AG09309 (cell line): Measurements from ENCODE around the gene NOL6.

ENCODE experiments used
- DNase-seq: peaks from one replicate; pipeline ENCODE4 v3.0.0-alpha.2; 2010; ENCODE audit warnings: low read depth
- H3K4me3 ChIP-seq: 2 replicates; pipeline ENCODE4 v1.5.1; 2011; ENCODE audit warnings: mild to moderate bottlenecking, low read depth, low read length, moderate library complexity; ENCODE audit not compliant: control insufficient read depth
- TF ChIP-seq, protein P1 (sequence below): IDR thresholded peaks from 2 replicates; pipeline ENCODE4 v1.5.1; 2011; ENCODE audit warnings: mild to moderate bottlenecking, low read depth, low read length, inconsistent platforms; ENCODE audit not compliant: insufficient read depth, control insufficient read depth; ENCODE audit errors: missing control alignments

Gene NOL6

DNA sequence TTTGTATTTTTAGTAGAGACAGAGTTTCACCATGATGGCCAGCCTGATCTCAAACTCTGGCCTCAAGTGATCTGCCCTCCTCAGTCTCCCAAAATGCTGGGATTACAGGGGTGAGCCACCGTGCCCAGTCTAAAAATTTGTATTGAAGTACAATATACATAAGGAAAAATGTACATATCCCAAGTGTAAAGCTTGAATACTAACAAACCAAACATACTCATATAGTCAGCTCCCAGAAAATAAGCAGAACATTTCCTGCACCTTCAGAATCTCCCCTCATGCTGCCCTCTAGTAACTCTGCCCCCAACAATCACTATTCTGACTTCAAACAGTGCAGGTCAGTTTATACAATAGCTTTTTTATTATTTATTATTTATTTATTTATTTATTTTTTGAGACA is 1.6 kb upstream of the NOL6 start:
- DNase-seq = no peak
- TF ChIP-seq, protein P1, sequence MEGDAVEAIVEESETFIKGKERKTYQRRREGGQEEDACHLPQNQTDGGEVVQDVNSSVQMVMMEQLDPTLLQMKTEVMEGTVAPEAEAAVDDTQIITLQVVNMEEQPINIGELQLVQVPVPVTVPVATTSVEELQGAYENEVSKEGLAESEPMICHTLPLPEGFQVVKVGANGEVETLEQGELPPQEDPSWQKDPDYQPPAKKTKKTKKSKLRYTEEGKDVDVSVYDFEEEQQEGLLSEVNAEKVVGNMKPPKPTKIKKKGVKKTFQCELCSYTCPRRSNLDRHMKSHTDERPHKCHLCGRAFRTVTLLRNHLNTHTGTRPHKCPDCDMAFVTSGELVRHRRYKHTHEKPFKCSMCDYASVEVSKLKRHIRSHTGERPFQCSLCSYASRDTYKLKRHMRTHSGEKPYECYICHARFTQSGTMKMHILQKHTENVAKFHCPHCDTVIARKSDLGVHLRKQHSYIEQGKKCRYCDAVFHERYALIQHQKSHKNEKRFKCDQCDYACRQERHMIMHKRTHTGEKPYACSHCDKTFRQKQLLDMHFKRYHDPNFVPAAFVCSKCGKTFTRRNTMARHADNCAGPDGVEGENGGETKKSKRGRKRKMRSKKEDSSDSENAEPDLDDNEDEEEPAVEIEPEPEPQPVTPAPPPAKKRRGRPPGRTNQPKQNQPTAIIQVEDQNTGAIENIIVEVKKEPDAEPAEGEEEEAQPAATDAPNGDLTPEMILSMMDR = no peak
- no peak overlapping the region for H3K4me3 ChIP-seq

GRCh38 chr9:33472881-33473615 is 676 bp downstream of the NOL6 start:
- TF ChIP-seq, protein P1 = no peak
- peak overlapping the region; percentile 88 for H3K4me3 ChIP-seq
- DNase-seq = no peak

- DNase-seq = no peak
- TF ChIP-seq, protein P1 = no peak
- H3K4me3 ChIP-seq = peak overlapping the region; percentile 88
These were observed 1.4 kb downstream of the NOL6 start for GRCh38 chr9:33472171-33472880.

DNA sequence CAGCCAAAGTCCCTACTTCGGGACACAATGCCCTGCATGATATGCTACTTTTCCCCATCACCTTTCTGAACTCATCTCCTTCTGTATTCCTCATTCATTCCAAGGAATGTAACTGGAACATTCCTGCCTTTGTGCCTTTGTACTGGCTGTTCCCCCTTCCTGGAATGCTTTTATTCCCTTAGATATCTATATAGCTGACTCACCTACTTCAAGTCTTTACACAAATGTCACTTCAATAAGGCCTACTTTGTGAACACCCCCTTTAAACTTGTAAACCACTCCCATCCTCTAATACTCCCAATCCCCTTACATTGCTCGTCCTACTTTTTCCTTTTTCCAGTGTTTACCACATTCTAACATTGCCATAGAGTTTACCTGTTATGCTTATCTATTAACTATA is 2.4 kb downstream of the NOL6 start:
- H3K4me3 ChIP-seq = no peak overlapping the region
- no peak for DNase-seq
- TF ChIP-seq, protein P1 = no peak

DNA sequence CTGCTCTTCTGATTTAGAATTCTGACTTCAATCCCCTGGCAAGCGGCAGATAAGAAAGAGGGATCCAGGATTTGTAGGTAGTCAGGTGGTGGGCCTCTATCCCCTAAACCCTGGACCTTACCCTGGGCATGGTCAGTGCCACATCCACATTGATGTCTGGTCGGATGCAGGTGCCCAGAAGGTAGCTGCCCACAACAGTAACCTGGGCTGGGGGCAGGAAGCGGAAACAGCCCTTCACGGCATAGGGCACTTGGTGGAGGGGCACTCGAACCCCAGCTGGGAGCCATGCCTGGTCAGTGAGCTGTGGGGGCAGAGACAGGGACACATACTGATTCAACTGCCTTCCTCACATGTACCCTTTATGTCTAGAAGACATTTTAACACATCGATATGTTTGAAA is 3.8 kb downstream of the NOL6 start:
- TF ChIP-seq, protein P1 = no peak
- no peak for DNase-seq

DNA sequence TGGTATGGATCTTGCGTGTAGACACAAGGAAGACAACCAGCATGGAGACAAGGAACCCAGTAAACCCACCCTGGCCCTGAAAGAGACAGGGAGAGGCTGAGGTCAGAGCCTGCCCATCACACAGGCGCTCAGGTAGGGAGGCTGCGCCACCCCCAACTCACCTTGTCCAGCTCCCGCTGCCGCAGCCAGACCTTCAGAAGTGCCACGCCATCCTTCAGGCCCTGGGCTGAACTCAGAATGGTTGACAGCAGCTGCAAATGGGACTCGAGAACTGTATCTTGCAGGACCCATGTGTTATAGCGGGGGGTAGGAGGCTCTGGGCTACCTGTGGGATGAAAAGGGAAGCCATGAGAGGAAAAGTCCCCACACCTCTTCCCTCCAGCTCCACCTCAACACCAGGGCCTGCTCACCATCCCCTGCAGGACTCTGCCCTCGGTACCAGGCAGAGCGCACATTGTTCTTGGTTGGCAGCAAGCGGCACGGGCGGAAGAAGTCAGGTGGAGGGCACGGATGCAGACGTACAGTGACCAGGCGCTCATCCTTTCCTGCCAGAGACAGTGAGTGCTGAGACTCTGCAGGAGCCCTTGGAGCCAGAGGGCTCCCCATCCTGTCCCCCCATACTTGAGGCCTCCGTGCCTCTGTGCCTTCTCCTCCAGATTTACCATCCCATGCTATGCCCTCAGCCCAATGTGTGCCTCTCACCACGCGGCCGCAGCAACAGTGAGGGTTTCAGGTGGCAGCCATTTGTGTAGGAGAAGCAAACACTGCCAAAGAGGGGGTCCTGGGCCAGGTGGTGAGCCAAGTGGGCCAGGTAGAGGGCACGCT is 4.7 kb downstream of the NOL6 start:
- no peak overlapping the region for H3K4me3 ChIP-seq
- DNase-seq = no peak
- TF ChIP-seq, protein P1 = no peak

More for the DNA sequence above, 3.8 kb downstream of the NOL6 start:
- H3K4me3 ChIP-seq = no peak overlapping the region
